K562 (cell line): ENCODE measurements around the gene MPND. TPM values are rescaled to one million over a fixed set of nuclear protein-coding genes. Genes with fewer than 3 reads are reported as not detected.
A peak's percentile ranks its signal among the peaks of the same experiment; 100 is the strongest.

Source experiments
- BMI1 ChIP-seq: fragments of 150-350 bp; IDR thresholded peaks from 2 replicates; pipeline ENCODE4 v1.6.1; 2014; ENCODE audit warnings: low read length
- CXXC5 ChIP-seq: fragments of 250-450 bp; sonication (Bioruptor Pico); IDR thresholded peaks from 2 replicates; pipeline ENCODE4 v1.8.0; 2022; ENCODE audit warnings: inconsistent platforms, mild to moderate bottlenecking, moderate library complexity
- DNMT1 ChIP-seq: fragments of 450-650 bp; IDR thresholded peaks from 2 replicates; pipeline ENCODE4 v1.6.1; 2016; ENCODE audit warnings: antibody characterized with exemption, mild to moderate bottlenecking
- E4F1 ChIP-seq: fragments of 250-450 bp; sonication (Bioruptor Pico); IDR thresholded peaks from 2 replicates; pipeline ENCODE4 v1.5.0; 2021; ENCODE audit warnings: mild to moderate bottlenecking, borderline replicate concordance
- EP300 ChIP-seq: IDR thresholded peaks from 2 replicates; pipeline ENCODE4 v1.6.1; 2012; ENCODE audit warnings: low read length, improper control_type of control experiment
- FOXA1 ChIP-seq: fragments of 450-650 bp; IDR thresholded peaks from 2 replicates; pipeline ENCODE4 v1.6.1; 2016; ENCODE audit warnings: mild to moderate bottlenecking, borderline replicate concordance
- FOXJ3 ChIP-seq: sonication (generic); formaldehyde crosslinking; IDR thresholded peaks from 2 replicates; pipeline ENCODE4 v1.4.0; 2020; ENCODE audit warnings: mild to moderate bottlenecking, missing genetic modification reagents
- FOXK2 ChIP-seq, 2 experiments: fragments of 450-650 bp; IDR thresholded peaks in 1 of 2; conservative IDR thresholded peaks in 1 of 2; 2 replicates each; pipeline ENCODE4 v1.6.1; 2016; ENCODE audit warnings: low read depth in 2 of 2, mild to moderate bottlenecking in 1 of 2
- HDAC2 ChIP-seq: fragments of 450-650 bp; IDR thresholded peaks from 2 replicates; pipeline ENCODE4 v1.6.1; 2016; ENCODE audit warnings: mild to moderate bottlenecking
- KDM5B ChIP-seq: fragments of 200-600 bp; sonication (generic); IDR thresholded peaks from 2 replicates; pipeline ENCODE4 v1.6.1; 2012; ENCODE audit warnings: low read depth, mild to moderate bottlenecking, moderate library complexity, low read length, control low read depth, inconsistent platforms; ENCODE audit not compliant: insufficient replicate concordance
- KHSRP ChIP-seq: fragments of 450-650 bp; IDR thresholded peaks from 2 replicates; pipeline ENCODE4 v1.6.1; 2017
- LEF1 ChIP-seq: fragments of 450-650 bp; IDR thresholded peaks from 2 replicates; pipeline ENCODE4 v1.6.1; 2016; ENCODE audit warnings: mild to moderate bottlenecking
- MCM2 ChIP-seq: fragments of 450-650 bp; IDR thresholded peaks from 2 replicates; pipeline ENCODE4 v1.6.1; 2017; ENCODE audit warnings: low read depth, mild to moderate bottlenecking
- NCOA1 ChIP-seq: fragments of 450-650 bp; IDR thresholded peaks from 2 replicates; pipeline ENCODE4 v1.6.1; 2016; ENCODE audit warnings: low read depth
- NFIX ChIP-seq: fragments of 250-450 bp; sonication (Bioruptor Pico); IDR thresholded peaks from 2 replicates; pipeline ENCODE4 v1.4.0; 2020; ENCODE audit warnings: low read depth, mild to moderate bottlenecking, moderate library complexity
- NR2C2 ChIP-seq, 2 experiments: fragments of 200-800 bp in 1 of 2; sonication (Bioruptor generic) in 1 of 2; sonication (generic) in 1 of 2; formaldehyde crosslinking in 1 of 2; IDR thresholded peaks; 2 replicates each; pipeline versions ENCODE4 v1.6.1 to v1.8.0; 2016 to 2022; ENCODE audit warnings: mild to moderate bottlenecking in 1 of 2, missing compliant biosample characterization in 1 of 2, missing genetic modification characterization in 1 of 2, missing genetic modification reagents in 1 of 2
- PHF21A ChIP-seq: fragments of 450-650 bp; IDR thresholded peaks from 2 replicates; pipeline ENCODE4 v1.6.1; 2017; ENCODE audit warnings: low read depth, borderline replicate concordance
- RBM14 ChIP-seq: fragments of 200-400 bp; formaldehyde crosslinking; IDR thresholded peaks from 2 replicates; pipeline ENCODE4 v1.6.1; 2018; ENCODE audit warnings: low read depth, mild to moderate bottlenecking, low read length, moderate library complexity, borderline replicate concordance; ENCODE audit not compliant: insufficient read depth
- RBM25 ChIP-seq: fragments of 200-400 bp; formaldehyde crosslinking; IDR thresholded peaks from 2 replicates; pipeline ENCODE4 v1.6.1; 2018; ENCODE audit warnings: low read length, low read depth, moderate library complexity; ENCODE audit not compliant: severe bottlenecking
- SAFB ChIP-seq: fragments of 200-400 bp; formaldehyde crosslinking; IDR thresholded peaks from 2 replicates; pipeline ENCODE4 v1.6.1; 2017; ENCODE audit warnings: low read depth, low read length, borderline replicate concordance
- SRSF3 ChIP-seq: fragments of 200-400 bp; formaldehyde crosslinking; IDR thresholded peaks from 2 replicates; pipeline ENCODE4 v1.6.1; 2016; ENCODE audit warnings: mild to moderate bottlenecking, low read length, moderate library complexity; ENCODE audit not compliant: insufficient read depth
- TBL1XR1 ChIP-seq, 2 experiments: IDR thresholded peaks; 2 replicates each; pipeline ENCODE4 v1.6.1; 2012; ENCODE audit warnings: improper control_type of control experiment in 2 of 2, low read length in 2 of 2, mild to moderate bottlenecking in 1 of 2
- TBP ChIP-seq: optimal IDR thresholded peaks from 2 replicates; pipeline ENCODE3; 2011; ENCODE audit warnings: low read depth, low read length, improper control_type of control experiment
- ZBTB5 ChIP-seq: fragments of 450-650 bp; IDR thresholded peaks from 2 replicates; pipeline ENCODE4 v1.6.1; 2017; ENCODE audit warnings: antibody characterized with exemption
- ZNF184 ChIP-seq: sonication (generic); formaldehyde crosslinking; IDR thresholded peaks from 2 replicates; pipeline ENCODE4 v1.5.0; 2020; ENCODE audit warnings: missing genetic modification reagents
- ZNF431 ChIP-seq: sonication (generic); formaldehyde crosslinking; IDR thresholded peaks from 2 replicates; pipeline ENCODE4 v1.8.0; 2022; ENCODE audit warnings: mild to moderate bottlenecking, missing genetic modification reagents
- polyA plus RNA-seq, 8 experiments: library from polyadenylated mRNA; depleted of rRNA in 4 of 8; stranded (reverse) in 5 of 8; unstranded in 3 of 8; fragments of >200 nt; fragmentation: Nextera tagmentation in 2 of 8; fragmentation: Illumina TruSeq in 1 of 8; extraction: Ambion mirVana in 2 of 8; extraction: Trizol in 1 of 8; gene quantifications; 2 replicates each; pipeline versions ENCODE4 v1.2.1 to v1.2.3, GENCODE V29; 2011 to 2014; ENCODE audit warnings: inconsistent platforms in 1 of 8, missing spikeins in 1 of 8
- total RNA-seq, 7 experiments: library from RNA; depleted of rRNA in 6 of 7; stranded (reverse); fragments of >200 nt in 6 of 7; fragmentation: Illumina TruSeq in 2 of 7; extraction: Trizol in 2 of 7; gene quantifications; 2 replicates each; pipeline versions ENCODE4 v1.2.1 to v1.2.3, GENCODE V29; 2011 to 2021; ENCODE audit warnings: low replicate concordance in 1 of 7

Gene MPND
- total and polyA plus RNA-seq, 9 of the 15 experiments (the other 6 are each of a cell fraction or from before 2014, with no cell fraction given) = 0.25 to 14.0 (median 3.9) TPM

- no peak for TF ChIP-seq E4F1 (CRISPR knock-in tag)
- TF ChIP-seq FOXK2 (conservative IDR thresholded peaks at IDR 0.05 in 1 of 2, IDR thresholded peaks at IDR 0.05 in 1 of 2; ENCODE audit: low read depth in 2 of 2) = 0 out of 4 replicates have a peak, but pooled peaks of 1 of the 2 experiments have one; percentile 5
- peak; percentile 94 for TF ChIP-seq ZBTB5
- TF ChIP-seq PHF21A = peak; percentile 13; the same call in 1 of the 2 replicates
- TF ChIP-seq NCOA1 = 0 out of 2 replicates have a peak, but pooled peaks have one; percentile 23
- no peak for TF ChIP-seq FOXJ3
- no peak for TF ChIP-seq DNMT1
- TF ChIP-seq TBL1XR1 (IDR thresholded peaks at IDR 0.05; ENCODE audit: low read length in 2 of 2) = no peak
- no peak for TF ChIP-seq SAFB
- TF ChIP-seq TBP = peak; percentile 73
- TF ChIP-seq BMI1 = no peak
- peak; percentile 99 for TF ChIP-seq RBM25
- peak; percentile 76; the same call in 1 of the 2 replicates for TF ChIP-seq LEF1
- TF ChIP-seq KDM5B = peak; percentile 92
- no peak for TF ChIP-seq MCM2
- TF ChIP-seq HDAC2 = peak; percentile 86
- TF ChIP-seq NFIX (CRISPR knock-in tag) = no peak; the same call in 1 of the 2 replicates
- TF ChIP-seq CXXC5 (CRISPR knock-in tag) = peak; percentile 90
- TF ChIP-seq ZNF184 (CRISPR knock-in tag) = no peak
- TF ChIP-seq EP300 = 0 out of 2 replicates have a peak, but pooled peaks have one; percentile 4
- no peak; the same call in 1 of the 2 replicates for TF ChIP-seq ZNF431 (CRISPR knock-in tag)
- no peak for TF ChIP-seq RBM14
- TF ChIP-seq SRSF3 = no peak
- TF ChIP-seq FOXA1 = no peak
- TF ChIP-seq KHSRP = no peak
- TF ChIP-seq NR2C2 (CRISPR knock-in tag; IDR thresholded peaks at IDR 0.05) = no peak
- peak; percentile 80 for TF ChIP-seq NR2C2 (tag; IDR thresholded peaks at IDR 0.05)
Observed at GRCh38 chr19:4342615-4343369, 570 bp upstream of the MPND start (continued).
